DMS79 (cell line): ENCODE measurements around the gene PTPN13.

Experiments
- DNase-seq: peaks from one replicate; lab custom pipeline; 2025; lab: John Stamatoyannopoulos, UW

PTPN13 gene

GRCh38 chr4:86593688-86594558 lies at the start of gene PTPN13:
Gene PTPN13 (plus strand): TSS chr4:86594315. CDS start chr4:86635257, 40,942 bp downstream.
- DNase-seq = peak; percentile 83

- no peak for DNase-seq
These were observed 47.0 kb upstream of the PTPN13 start for GRCh38 chr4:86547140-86547539.

- DNase-seq = no peak
These were observed 44.8 kb upstream of the PTPN13 start for GRCh38 chr4:86549163-86549788.

GRCh38 chr4:86551387-86551786 lies 42.7 kb upstream of the PTPN13 start:
- no peak for DNase-seq

GRCh38 chr4:86554646-86555045 lies 39.5 kb upstream of the PTPN13 start:
- no peak for DNase-seq

GRCh38 chr4:86556791-86557415 lies 37.2 kb upstream of the PTPN13 start:
- DNase-seq = no peak

- DNase-seq = no peak
These were observed 36.6 kb upstream of the PTPN13 start for GRCh38 chr4:86557526-86557925.

- no peak for DNase-seq
These were observed 35.9 kb upstream of the PTPN13 start for GRCh38 chr4:86558258-86558657.

GRCh38 chr4:86558797-86559196 lies 35.3 kb upstream of the PTPN13 start:
- no peak for DNase-seq

GRCh38 chr4:86560447-86560846 lies 33.7 kb upstream of the PTPN13 start:
- no peak for DNase-seq

GRCh38 chr4:86561256-86561655 lies 32.9 kb upstream of the PTPN13 start:
- no peak for DNase-seq

GRCh38 chr4:86563416-86563815 lies 30.7 kb upstream of the PTPN13 start:
- DNase-seq = no peak

- no peak for DNase-seq
These were observed 29.3 kb upstream of the PTPN13 start for GRCh38 chr4:86564795-86565194.

GRCh38 chr4:86565651-86566050 lies 28.5 kb upstream of the PTPN13 start:
- DNase-seq = no peak

- no peak for DNase-seq
These were observed 24.8 kb upstream of the PTPN13 start for GRCh38 chr4:86569103-86569870.

GRCh38 chr4:86579941-86580340 lies 14.2 kb upstream of the PTPN13 start:
- DNase-seq = no peak

- no peak for DNase-seq
These were observed 11.7 kb upstream of the PTPN13 start for GRCh38 chr4:86582410-86582809.

- DNase-seq = no peak
These were observed 7.9 kb upstream of the PTPN13 start for GRCh38 chr4:86586160-86586572.

- DNase-seq = no peak
These were observed 7.3 kb upstream of the PTPN13 start for GRCh38 chr4:86586626-86587380.

GRCh38 chr4:86587381-86588140 lies 6.6 kb upstream of the PTPN13 start:
- no peak for DNase-seq
